ENCODE measurements around the gene MYRF. TPM values are rescaled to one million over a fixed set of nuclear protein-coding genes. Genes with fewer than 3 reads are reported as not detected.
A peak's percentile ranks its signal among the peaks of the same experiment; 100 is the strongest.

MYRF gene
- total RNA-seq, 4 donors from 2014 or later: 18.2 to 80.9 (median 49.9) TPM

DNA sequence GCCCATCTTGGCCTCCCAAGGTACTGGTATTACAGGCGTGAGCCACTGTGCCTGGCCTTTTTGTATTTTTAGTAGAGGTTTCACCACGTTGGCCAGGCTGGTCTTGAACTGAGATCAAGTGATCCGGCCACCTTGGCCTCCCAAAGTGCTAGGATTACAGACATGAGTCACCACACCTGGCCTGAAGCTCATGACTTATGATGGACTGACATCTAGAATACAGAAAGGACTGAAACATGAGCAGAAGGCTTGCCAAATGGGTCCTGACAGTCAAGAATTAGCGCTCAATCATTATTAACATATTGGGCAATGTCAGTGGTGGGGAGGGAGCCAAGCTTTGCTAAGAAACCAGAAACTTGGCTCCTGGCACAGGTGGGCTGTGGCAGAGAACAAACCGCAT is 59.4 kb downstream of the MYRF start:
- peaks cover 0 to 9% (median 0%) of the 10 kb centered on the region in 3 donors for H3K36me3 ChIP-seq
- no peaks in the 10 kb centered on the region for H3K27me3 ChIP-seq
- H3K27ac ChIP-seq: no peak overlapping the region
- no peak for TF ChIP-seq POLR2A (IDR thresholded peaks at IDR 0.05)
- TF ChIP-seq, protein P1, sequence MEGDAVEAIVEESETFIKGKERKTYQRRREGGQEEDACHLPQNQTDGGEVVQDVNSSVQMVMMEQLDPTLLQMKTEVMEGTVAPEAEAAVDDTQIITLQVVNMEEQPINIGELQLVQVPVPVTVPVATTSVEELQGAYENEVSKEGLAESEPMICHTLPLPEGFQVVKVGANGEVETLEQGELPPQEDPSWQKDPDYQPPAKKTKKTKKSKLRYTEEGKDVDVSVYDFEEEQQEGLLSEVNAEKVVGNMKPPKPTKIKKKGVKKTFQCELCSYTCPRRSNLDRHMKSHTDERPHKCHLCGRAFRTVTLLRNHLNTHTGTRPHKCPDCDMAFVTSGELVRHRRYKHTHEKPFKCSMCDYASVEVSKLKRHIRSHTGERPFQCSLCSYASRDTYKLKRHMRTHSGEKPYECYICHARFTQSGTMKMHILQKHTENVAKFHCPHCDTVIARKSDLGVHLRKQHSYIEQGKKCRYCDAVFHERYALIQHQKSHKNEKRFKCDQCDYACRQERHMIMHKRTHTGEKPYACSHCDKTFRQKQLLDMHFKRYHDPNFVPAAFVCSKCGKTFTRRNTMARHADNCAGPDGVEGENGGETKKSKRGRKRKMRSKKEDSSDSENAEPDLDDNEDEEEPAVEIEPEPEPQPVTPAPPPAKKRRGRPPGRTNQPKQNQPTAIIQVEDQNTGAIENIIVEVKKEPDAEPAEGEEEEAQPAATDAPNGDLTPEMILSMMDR (IDR thresholded peaks at IDR 0.05): no peak
- peaks cover 0 to 26% (median 16%) of the 10 kb centered on the region in 4 donors for H3K4me1 ChIP-seq
- H3K9me3 ChIP-seq: no peaks in the 10 kb centered on the region
- no peak overlapping the region for H3K4me3 ChIP-seq
- no peak for DNase-seq

DNA sequence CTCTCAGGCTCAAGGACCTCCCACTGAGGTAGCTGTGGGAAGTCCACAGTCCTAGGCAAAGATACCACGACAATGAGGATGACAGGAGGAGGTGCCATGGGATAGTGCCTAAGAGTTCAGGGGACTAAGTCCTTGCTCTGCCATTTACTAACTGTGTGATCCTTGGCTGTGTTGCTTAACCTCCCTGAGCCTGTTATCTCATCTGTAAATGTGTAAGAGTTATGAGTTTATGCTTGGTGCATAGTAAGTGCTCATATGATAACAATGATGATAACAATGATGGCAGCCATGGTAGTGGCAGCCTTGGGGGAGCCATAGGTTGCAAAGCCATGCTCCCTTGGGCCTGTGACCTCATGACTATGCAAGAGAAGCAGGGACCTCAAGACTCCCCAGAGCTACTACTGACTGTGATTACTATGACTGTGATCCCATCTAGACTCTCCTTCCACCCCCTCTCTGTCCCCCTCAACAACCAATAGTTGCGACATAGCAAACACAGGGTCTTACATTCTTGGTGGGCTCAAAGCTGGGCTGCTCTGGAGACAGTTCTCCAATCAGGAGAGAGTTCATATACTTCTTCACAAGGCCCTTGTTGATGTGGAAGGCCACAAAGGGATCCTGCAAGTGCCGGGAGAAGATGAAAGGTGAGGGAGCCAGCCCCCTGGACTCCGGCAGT is 60.4 kb downstream of the MYRF start:
- H3K9me3 ChIP-seq: no peaks in the 10 kb centered on the region
- H3K27me3 ChIP-seq: no peaks in the 10 kb centered on the region
- DNase-seq: no peak
- H3K4me1 ChIP-seq: peaks cover 0 to 26% (median 18%) of the 10 kb centered on the region in 4 donors
- H3K27ac ChIP-seq: no peak overlapping the region
- H3K36me3 ChIP-seq: peaks cover 0 to 9% (median 0%) of the 10 kb centered on the region in 3 donors
- no peak for TF ChIP-seq POLR2A (IDR thresholded peaks at IDR 0.05)
- TF ChIP-seq, protein P1 (IDR thresholded peaks at IDR 0.05): no peak
- H3K4me3 ChIP-seq: no peak overlapping the region

DNA sequence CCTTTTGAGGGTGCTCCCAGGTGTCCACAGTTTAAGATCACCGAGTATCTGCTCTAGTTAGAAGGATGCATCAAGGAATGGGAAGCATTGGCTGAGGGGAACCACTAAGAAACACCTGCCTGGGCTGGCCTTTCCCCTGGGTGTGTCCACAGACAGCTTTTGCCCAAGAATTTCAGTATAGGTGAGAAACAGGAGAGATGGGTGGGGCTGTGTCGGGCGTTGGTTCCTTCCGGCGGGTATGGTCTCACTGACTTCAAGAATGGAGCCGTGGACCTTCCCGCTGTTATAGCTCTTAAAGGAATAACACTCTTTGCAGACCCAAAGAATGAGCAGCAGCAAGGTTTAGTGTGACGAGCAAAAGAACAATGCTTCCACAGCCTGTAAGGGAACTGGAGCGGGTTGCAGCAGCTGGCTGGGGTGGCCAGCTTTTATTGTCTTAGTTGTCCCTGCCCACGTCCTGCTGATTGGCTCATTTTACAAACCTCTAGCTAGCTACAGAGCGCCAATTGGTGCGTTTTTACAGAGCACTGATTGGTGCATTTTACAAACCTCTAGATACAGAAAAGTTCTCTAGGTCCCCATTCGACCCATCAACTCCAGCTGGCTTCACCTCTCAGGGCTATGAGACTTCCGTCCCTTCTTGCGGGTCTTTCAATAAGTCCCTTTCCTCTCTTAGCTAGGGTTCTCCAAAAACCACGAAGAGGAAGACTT is 62.0 kb downstream of the MYRF start:
- peaks cover 0 to 26% (median 18%) of the 10 kb centered on the region in 4 donors for H3K4me1 ChIP-seq
- TF ChIP-seq, protein P1 (IDR thresholded peaks at IDR 0.05): no peak
- peak overlapping the region; percentile 79 to 95 (median 86) for H3K27ac ChIP-seq
- H3K9me3 ChIP-seq: no peaks in the 10 kb centered on the region
- peaks cover 0 to 4% (median 0%) of the 10 kb centered on the region in 3 donors for H3K36me3 ChIP-seq
- no peaks in the 10 kb centered on the region for H3K27me3 ChIP-seq
- peak overlapping the region; percentile 62 to 69 (median 65) for H3K4me3 ChIP-seq
- DNase-seq: no peak

DNA sequence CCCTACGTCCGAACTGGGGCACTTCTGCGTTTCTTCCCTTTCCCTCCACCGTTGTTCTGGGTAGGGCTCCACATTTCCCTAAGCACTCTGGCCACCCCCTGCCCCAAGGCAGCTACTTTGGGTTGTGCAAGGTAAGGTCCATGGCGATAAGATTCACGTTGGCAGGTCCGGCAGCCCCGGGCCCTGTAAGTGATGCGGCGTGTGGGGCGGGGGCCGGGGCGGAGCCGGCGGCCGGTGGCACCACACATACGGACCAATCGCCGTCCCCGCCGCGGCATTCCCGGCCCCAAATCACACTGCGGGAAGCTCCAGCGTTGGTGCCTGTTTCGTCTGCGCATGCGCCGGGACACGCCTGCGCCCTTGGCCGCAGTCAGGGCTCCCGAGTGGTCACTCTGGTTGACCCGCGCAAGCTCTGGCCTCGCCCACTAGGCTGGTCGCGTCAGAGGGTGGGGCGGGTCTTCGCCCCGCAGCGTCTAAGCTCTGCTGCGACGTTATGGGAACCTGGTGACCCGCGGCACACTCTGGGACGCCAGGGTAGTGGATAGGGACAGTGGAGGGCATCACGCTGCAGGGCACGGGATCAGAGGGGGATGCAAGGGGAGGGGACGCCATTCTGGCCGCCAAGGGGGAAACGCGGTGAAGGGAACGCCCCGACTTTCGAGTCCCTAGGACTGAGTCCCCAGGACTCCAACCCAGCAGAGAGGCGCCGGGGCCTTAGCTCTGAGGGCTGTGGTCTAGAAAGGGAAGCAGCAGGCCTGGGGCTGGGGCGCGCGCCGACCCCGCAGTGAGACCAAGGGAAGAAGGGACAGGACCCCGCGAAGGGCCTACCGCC is 62.7 kb downstream of the MYRF start:
- peak overlapping the region; percentile 79 to 95 (median 86) for H3K27ac ChIP-seq
- DNase-seq: peak; percentile 62 to 91 (median 84)
- peak overlapping the region; percentile 62 to 69 (median 65) for H3K4me3 ChIP-seq
- peaks cover 0 to 26% (median 18%) of the 10 kb centered on the region in 4 donors for H3K4me1 ChIP-seq
- H3K36me3 ChIP-seq: peaks cover 0 to 4% (median 0%) of the 10 kb centered on the region in 3 donors
- no peaks in the 10 kb centered on the region for H3K9me3 ChIP-seq
- no peaks in the 10 kb centered on the region for H3K27me3 ChIP-seq
- TF ChIP-seq, protein P1 (IDR thresholded peaks at IDR 0.05): no peak
- TF ChIP-seq POLR2A (IDR thresholded peaks at IDR 0.05): peak; percentile 55 to 70
